Measurements from ENCODE around the gene CEBPZ. TPM values are rescaled to one million over a fixed set of nuclear protein-coding genes. Genes with fewer than 3 reads are reported as not detected.
A peak's percentile ranks its signal among the peaks of the same experiment; 100 is the strongest.

Gene CEBPZ
- total and polyA plus RNA-seq, 2 of the 13 experiments (the other 11 are each of a cell fraction or from before 2014, with no cell fraction given) = 14.4 to 117 TPM

GRCh38 chr2:37196320-37197195 is 34.8 kb downstream of the CEBPZ start, which contains the start of gene CEBPZOS (continued):
- TF ChIP-seq, protein P1, sequence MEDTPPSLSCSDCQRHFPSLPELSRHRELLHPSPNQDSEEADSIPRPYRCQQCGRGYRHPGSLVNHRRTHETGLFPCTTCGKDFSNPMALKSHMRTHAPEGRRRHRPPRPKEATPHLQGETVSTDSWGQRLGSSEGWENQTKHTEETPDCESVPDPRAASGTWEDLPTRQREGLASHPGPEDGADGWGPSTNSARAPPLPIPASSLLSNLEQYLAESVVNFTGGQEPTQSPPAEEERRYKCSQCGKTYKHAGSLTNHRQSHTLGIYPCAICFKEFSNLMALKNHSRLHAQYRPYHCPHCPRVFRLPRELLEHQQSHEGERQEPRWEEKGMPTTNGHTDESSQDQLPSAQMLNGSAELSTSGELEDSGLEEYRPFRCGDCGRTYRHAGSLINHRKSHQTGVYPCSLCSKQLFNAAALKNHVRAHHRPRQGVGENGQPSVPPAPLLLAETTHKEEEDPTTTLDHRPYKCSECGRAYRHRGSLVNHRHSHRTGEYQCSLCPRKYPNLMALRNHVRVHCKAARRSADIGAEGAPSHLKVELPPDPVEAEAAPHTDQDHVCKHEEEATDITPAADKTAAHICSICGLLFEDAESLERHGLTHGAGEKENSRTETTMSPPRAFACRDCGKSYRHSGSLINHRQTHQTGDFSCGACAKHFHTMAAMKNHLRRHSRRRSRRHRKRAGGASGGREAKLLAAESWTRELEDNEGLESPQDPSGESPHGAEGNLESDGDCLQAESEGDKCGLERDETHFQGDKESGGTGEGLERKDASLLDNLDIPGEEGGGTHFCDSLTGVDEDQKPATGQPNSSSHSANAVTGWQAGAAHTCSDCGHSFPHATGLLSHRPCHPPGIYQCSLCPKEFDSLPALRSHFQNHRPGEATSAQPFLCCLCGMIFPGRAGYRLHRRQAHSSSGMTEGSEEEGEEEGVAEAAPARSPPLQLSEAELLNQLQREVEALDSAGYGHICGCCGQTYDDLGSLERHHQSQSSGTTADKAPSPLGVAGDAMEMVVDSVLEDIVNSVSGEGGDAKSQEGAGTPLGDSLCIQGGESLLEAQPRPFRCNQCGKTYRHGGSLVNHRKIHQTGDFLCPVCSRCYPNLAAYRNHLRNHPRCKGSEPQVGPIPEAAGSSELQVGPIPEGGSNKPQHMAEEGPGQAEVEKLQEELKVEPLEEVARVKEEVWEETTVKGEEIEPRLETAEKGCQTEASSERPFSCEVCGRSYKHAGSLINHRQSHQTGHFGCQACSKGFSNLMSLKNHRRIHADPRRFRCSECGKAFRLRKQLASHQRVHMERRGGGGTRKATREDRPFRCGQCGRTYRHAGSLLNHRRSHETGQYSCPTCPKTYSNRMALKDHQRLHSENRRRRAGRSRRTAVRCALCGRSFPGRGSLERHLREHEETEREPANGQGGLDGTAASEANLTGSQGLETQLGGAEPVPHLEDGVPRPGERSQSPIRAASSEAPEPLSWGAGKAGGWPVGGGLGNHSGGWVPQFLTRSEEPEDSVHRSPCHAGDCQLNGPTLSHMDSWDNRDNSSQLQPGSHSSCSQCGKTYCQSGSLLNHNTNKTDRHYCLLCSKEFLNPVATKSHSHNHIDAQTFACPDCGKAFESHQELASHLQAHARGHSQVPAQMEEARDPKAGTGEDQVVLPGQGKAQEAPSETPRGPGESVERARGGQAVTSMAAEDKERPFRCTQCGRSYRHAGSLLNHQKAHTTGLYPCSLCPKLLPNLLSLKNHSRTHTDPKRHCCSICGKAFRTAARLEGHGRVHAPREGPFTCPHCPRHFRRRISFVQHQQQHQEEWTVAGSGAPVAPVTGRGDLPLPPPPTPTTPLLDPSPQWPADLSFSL (CRISPR knock-in tag; IDR thresholded peaks at IDR 0.05) = no peak
- TF ChIP-seq ZNF883 (CRISPR knock-in tag; IDR thresholded peaks at IDR 0.05; ENCODE audit: not compliant biosample characterization) = peak; percentile 93
- TF ChIP-seq CEBPZ (IDR thresholded peaks at IDR 0.05; ENCODE audit: low read length) = no peak
- TF ChIP-seq ZFX (CRISPR knock-in tag; IDR thresholded peaks at IDR 0.05; ENCODE audit: low read depth) = peak; percentile 100
- TF ChIP-seq KLF13 (CRISPR knock-in tag; IDR thresholded peaks at IDR 0.05) = no peak; the same call in 1 of the 2 replicates
- TF ChIP-seq, protein P2, sequence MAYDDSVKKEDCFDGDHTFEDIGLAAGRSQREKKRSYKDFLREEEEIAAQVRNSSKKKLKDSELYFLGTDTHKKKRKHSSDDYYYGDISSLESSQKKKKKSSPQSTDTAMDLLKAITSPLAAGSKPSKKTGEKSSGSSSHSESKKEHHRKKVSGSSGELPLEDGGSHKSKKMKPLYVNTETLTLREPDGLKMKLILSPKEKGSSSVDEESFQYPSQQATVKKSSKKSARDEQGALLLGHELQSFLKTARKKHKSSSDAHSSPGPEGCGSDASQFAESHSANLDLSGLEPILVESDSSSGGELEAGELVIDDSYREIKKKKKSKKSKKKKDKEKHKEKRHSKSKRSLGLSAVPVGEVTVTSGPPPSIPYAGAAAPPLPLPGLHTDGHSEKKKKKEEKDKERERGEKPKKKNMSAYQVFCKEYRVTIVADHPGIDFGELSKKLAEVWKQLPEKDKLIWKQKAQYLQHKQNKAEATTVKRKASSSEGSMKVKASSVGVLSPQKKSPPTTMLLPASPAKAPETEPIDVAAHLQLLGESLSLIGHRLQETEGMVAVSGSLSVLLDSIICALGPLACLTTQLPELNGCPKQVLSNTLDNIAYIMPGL (CRISPR knock-in tag; IDR thresholded peaks at IDR 0.05; ENCODE audit: borderline replicate concordance in 1 of 2, low read depth in 1 of 2) = peak; percentile 77 to 99; a peak in 3 of 4 replicates
- TF ChIP-seq, protein P3, sequence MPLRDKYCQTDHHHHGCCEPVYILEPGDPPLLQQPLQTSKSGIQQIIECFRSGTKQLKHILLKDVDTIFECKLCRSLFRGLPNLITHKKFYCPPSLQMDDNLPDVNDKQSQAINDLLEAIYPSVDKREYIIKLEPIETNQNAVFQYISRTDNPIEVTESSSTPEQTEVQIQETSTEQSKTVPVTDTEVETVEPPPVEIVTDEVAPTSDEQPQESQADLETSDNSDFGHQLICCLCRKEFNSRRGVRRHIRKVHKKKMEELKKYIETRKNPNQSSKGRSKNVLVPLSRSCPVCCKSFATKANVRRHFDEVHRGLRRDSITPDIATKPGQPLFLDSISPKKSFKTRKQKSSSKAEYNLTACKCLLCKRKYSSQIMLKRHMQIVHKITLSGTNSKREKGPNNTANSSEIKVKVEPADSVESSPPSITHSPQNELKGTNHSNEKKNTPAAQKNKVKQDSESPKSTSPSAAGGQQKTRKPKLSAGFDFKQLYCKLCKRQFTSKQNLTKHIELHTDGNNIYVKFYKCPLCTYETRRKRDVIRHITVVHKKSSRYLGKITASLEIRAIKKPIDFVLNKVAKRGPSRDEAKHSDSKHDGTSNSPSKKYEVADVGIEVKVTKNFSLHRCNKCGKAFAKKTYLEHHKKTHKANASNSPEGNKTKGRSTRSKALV (CRISPR knock-in tag; IDR thresholded peaks at IDR 0.05) = peak; percentile 53; the same call in 1 of the 2 replicates
- TF ChIP-seq SPEN (CRISPR knock-in tag; IDR thresholded peaks at IDR 0.05; ENCODE audit: low read depth) = peak; percentile 92
- peak; percentile 83 for TF ChIP-seq ZNF639 (CRISPR knock-in tag; conservative IDR thresholded peaks at IDR 0.05)
- peak; percentile 92 for TF ChIP-seq ZSCAN9 (CRISPR knock-in tag; IDR thresholded peaks at IDR 0.05; ENCODE audit: borderline replicate concordance)
- peak; percentile 67 for TF ChIP-seq HIVEP1 (CRISPR knock-in tag; IDR thresholded peaks at IDR 0.05)
